GM12878 (cell line): Measurements from ENCODE around the gene MBD3L2. TPM values are rescaled to one million over a fixed set of nuclear protein-coding genes. Genes with fewer than 3 reads are reported as not detected.

Experiments
- CEBPB ChIP-seq, 2 experiments: fragments of 150-350 bp in 1 of 2; IDR thresholded peaks; 2 replicates each; pipeline ENCODE4 v1.6.1; 2012 to 2014; ENCODE audit warnings: low read depth in 2 of 2, low read length in 2 of 2, borderline replicate concordance in 1 of 2, inconsistent platforms in 1 of 2
- CHD1 ChIP-seq: IDR thresholded peaks from 2 replicates; pipeline ENCODE4 v1.6.1; 2012; ENCODE audit warnings: low read depth, low read length, improper control_type of control experiment
- EED ChIP-seq: sonication (generic); IDR thresholded peaks from 2 replicates; pipeline ENCODE4 v1.6.1; 2016; ENCODE audit warnings: antibody characterized with exemption, low read depth
- IKZF1 ChIP-seq: fragments of 450-650 bp; conservative IDR thresholded peaks from 2 replicates; pipeline ENCODE4 v1.6.1; 2017; ENCODE audit warnings: antibody characterized with exemption, mild to moderate bottlenecking
- LARP7 ChIP-seq: fragments of 450-650 bp; IDR thresholded peaks from 2 replicates; pipeline ENCODE4 v1.6.1; 2017; ENCODE audit warnings: mild to moderate bottlenecking
- MEF2A ChIP-seq: IDR thresholded peaks from 2 replicates; pipeline ENCODE4 v1.6.1; 2011; ENCODE audit warnings: low read depth, mild to moderate bottlenecking, low read length, moderate library complexity; ENCODE audit not compliant: insufficient read depth
- NBN ChIP-seq: fragments of 450-650 bp; IDR thresholded peaks from 2 replicates; pipeline ENCODE4 v1.6.1; 2016
- NFIC ChIP-seq: IDR thresholded peaks from 2 replicates; pipeline ENCODE4 v1.6.1; 2012; ENCODE audit warnings: low read depth, mild to moderate bottlenecking, inconsistent platforms, low read length, moderate library complexity
- POLR2AphosphoS5 ChIP-seq: IDR thresholded peaks from 2 replicates; pipeline ENCODE4 v1.6.1; 2011; ENCODE audit warnings: mild to moderate bottlenecking, low read length, inconsistent platforms
- RB1 ChIP-seq: fragments of 450-650 bp; formaldehyde crosslinking; IDR thresholded peaks from 2 replicates; pipeline ENCODE4 v1.6.1; 2017; ENCODE audit warnings: mild to moderate bottlenecking, borderline replicate concordance
- RBBP5 ChIP-seq: fragments of 200-600 bp; sonication (generic); conservative IDR thresholded peaks from 2 replicates; pipeline ENCODE4 v1.6.1; 2016
- SMARCA5 ChIP-seq: fragments of 450-650 bp; IDR thresholded peaks from 2 replicates; pipeline ENCODE4 v1.6.1; 2017; ENCODE audit warnings: mild to moderate bottlenecking
- SRF ChIP-seq, 2 experiments: IDR thresholded peaks; 2 replicates each; pipeline ENCODE4 v1.6.1; 2011; ENCODE audit warnings: low read depth in 2 of 2, low read length in 2 of 2, mild to moderate bottlenecking in 1 of 2, moderate library complexity in 1 of 2
- STAT1 ChIP-seq: fragments of 450-650 bp; conservative IDR thresholded peaks from 2 replicates; pipeline ENCODE4 v1.6.1; 2014; ENCODE audit warnings: antibody characterized with exemption, mild to moderate bottlenecking
- TCF12 ChIP-seq: IDR thresholded peaks from 2 replicates; pipeline ENCODE4 v1.6.1; 2011; ENCODE audit warnings: low read depth, mild to moderate bottlenecking, low read length
- TCF3 ChIP-seq: IDR thresholded peaks from 2 replicates; pipeline ENCODE4 v1.6.1; 2012; ENCODE audit warnings: low read depth, mild to moderate bottlenecking, low read length, borderline replicate concordance; ENCODE audit not compliant: insufficient read depth
- ZBED1 ChIP-seq: IDR thresholded peaks from 2 replicates; pipeline ENCODE4 v1.6.1; 2016; ENCODE audit warnings: borderline replicate concordance
- ZNF24 ChIP-seq: fragments of 450-650 bp; IDR thresholded peaks from 2 replicates; pipeline ENCODE4 v1.6.1; 2017; ENCODE audit warnings: antibody characterized with exemption, mild to moderate bottlenecking
- polyA plus RNA-seq, 11 experiments: library from polyadenylated mRNA; depleted of rRNA in 4 of 11; unstranded in 6 of 11; stranded (reverse) in 5 of 11; fragments of >200 nt; fragmentation: Nextera tagmentation in 4 of 11; fragmentation: Illumina TruSeq in 1 of 11; extraction: Ambion mirVana in 4 of 11; extraction: Trizol in 1 of 11; gene quantifications; 1 replicate in 1 of 11; 2 replicates in 10 of 11; pipeline versions ENCODE4 v1.2.1 to v1.2.3, GENCODE V29; 2011 to 2016; ENCODE audit warnings: inconsistent platforms in 2 of 11, missing spikeins in 2 of 11, low read depth in 1 of 11
- total RNA-seq, 4 experiments: library from RNA; depleted of rRNA in 3 of 4; stranded (reverse); fragments of >200 nt in 3 of 4; fragmentation: Illumina TruSeq in 1 of 4; extraction: Trizol in 1 of 4; gene quantifications; 2 replicates each; pipeline versions ENCODE4 v1.2.1 to v1.2.3, GENCODE V29; 2013 to 2021
- TF ChIP-seq, protein P1 (sequence below): fragments of 450-650 bp; IDR thresholded peaks from 2 replicates; pipeline ENCODE4 v1.6.1; 2018; ENCODE audit warnings: borderline replicate concordance, mild to moderate bottlenecking; ENCODE audit not compliant: partially characterized antibody
- TF ChIP-seq, protein P2 (sequence below): IDR thresholded peaks from 2 replicates; pipeline ENCODE4 v1.6.1; 2011; ENCODE audit warnings: mild to moderate bottlenecking, low read depth, low read length, moderate library complexity; ENCODE audit not compliant: insufficient replicate concordance
- TF ChIP-seq, protein P3 (sequence below): fragments of 150-350 bp; IDR thresholded peaks from 2 replicates; pipeline ENCODE4 v1.6.1; 2016; ENCODE audit warnings: low read depth, low read length
- TF ChIP-seq, protein P4 (sequence below): fragments of 450-650 bp; IDR thresholded peaks from 2 replicates; pipeline ENCODE4 v1.6.1; 2017; ENCODE audit warnings: mild to moderate bottlenecking, moderate library complexity

The MBD3L2 gene
- total and polyA plus RNA-seq, 10 of the 15 experiments (the other 5 are each of a cell fraction or from before 2014, with no cell fraction given): not detected

DNA sequence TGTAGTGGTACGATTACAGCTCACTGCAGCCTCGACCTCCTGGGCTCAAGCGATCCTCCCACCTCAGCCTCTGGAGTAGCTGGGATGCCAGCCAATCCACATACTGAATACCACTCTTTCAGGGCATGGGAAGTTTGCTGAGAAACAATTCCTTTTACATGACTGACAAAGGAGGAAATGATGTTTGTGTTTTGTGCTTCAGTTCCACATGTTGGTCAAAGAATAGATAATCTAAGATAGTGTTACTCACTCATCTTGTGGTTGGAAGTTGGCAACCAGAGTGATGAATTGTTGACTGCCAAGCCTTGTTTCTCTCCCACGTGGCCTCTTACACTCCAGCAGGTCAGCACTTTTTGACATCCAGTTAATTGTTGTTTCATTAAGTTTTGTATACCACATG, 35.4 kb upstream of the MBD3L2 start (continued):
- no peak for TF ChIP-seq CEBPB (IDR thresholded peaks at IDR 0.05; ENCODE audit: borderline replicate concordance in 1 of 2, low read depth in 2 of 2, low read length in 2 of 2)
- TF ChIP-seq NFIC: peak; percentile 31; the same call in 1 of the 2 replicates
- no peak for TF ChIP-seq SMARCA5
- peak; percentile 72 for TF ChIP-seq NBN
- no peak for TF ChIP-seq LARP7
- TF ChIP-seq, protein P1, sequence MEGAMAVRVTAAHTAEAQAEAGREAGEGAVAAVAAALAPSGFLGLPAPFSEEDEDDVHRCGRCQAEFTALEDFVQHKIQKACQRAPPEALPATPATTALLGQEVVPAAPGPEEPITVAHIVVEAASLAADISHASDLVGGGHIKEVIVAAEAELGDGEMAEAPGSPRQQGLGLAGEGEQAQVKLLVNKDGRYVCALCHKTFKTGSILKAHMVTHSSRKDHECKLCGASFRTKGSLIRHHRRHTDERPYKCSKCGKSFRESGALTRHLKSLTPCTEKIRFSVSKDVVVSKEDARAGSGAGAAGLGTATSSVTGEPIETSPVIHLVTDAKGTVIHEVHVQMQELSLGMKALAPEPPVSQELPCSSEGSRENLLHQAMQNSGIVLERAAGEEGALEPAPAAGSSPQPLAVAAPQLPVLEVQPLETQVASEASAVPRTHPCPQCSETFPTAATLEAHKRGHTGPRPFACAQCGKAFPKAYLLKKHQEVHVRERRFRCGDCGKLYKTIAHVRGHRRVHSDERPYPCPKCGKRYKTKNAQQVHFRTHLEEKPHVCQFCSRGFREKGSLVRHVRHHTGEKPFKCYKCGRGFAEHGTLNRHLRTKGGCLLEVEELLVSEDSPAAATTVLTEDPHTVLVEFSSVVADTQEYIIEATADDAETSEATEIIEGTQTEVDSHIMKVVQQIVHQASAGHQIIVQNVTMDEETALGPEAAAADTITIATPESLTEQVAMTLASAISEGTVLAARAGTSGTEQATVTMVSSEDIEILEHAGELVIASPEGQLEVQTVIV: no peak
- no peak for TF ChIP-seq SRF (IDR thresholded peaks at IDR 0.05; ENCODE audit: low read depth in 2 of 2, low read length in 2 of 2)
- TF ChIP-seq EED: peak; percentile 76
- TF ChIP-seq TCF12: no peak
- TF ChIP-seq IKZF1: peak; percentile 83
- TF ChIP-seq, protein P2, sequence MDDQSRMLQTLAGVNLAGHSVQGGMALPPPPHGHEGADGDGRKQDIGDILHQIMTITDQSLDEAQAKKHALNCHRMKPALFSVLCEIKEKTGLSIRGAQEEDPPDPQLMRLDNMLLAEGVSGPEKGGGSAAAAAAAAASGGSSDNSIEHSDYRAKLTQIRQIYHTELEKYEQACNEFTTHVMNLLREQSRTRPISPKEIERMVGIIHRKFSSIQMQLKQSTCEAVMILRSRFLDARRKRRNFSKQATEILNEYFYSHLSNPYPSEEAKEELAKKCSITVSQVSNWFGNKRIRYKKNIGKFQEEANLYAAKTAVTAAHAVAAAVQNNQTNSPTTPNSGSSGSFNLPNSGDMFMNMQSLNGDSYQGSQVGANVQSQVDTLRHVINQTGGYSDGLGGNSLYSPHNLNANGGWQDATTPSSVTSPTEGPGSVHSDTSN: peak; percentile 77
- peak; percentile 56; the same call in 1 of the 2 replicates for TF ChIP-seq ZNF24
- TF ChIP-seq POLR2AphosphoS5: no peak
- TF ChIP-seq, protein P3, sequence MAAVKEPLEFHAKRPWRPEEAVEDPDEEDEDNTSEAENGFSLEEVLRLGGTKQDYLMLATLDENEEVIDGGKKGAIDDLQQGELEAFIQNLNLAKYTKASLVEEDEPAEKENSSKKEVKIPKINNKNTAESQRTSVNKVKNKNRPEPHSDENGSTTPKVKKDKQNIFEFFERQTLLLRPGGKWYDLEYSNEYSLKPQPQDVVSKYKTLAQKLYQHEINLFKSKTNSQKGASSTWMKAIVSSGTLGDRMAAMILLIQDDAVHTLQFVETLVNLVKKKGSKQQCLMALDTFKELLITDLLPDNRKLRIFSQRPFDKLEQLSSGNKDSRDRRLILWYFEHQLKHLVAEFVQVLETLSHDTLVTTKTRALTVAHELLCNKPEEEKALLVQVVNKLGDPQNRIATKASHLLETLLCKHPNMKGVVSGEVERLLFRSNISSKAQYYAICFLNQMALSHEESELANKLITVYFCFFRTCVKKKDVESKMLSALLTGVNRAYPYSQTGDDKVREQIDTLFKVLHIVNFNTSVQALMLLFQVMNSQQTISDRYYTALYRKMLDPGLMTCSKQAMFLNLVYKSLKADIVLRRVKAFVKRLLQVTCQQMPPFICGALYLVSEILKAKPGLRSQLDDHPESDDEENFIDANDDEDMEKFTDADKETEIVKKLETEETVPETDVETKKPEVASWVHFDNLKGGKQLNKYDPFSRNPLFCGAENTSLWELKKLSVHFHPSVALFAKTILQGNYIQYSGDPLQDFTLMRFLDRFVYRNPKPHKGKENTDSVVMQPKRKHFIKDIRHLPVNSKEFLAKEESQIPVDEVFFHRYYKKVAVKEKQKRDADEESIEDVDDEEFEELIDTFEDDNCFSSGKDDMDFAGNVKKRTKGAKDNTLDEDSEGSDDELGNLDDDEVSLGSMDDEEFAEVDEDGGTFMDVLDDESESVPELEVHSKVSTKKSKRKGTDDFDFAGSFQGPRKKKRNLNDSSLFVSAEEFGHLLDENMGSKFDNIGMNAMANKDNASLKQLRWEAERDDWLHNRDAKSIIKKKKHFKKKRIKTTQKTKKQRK: no peak
- no peak for TF ChIP-seq ZBED1
- no peak for TF ChIP-seq TCF3
- no peak for TF ChIP-seq RBBP5
- TF ChIP-seq, protein P4, sequence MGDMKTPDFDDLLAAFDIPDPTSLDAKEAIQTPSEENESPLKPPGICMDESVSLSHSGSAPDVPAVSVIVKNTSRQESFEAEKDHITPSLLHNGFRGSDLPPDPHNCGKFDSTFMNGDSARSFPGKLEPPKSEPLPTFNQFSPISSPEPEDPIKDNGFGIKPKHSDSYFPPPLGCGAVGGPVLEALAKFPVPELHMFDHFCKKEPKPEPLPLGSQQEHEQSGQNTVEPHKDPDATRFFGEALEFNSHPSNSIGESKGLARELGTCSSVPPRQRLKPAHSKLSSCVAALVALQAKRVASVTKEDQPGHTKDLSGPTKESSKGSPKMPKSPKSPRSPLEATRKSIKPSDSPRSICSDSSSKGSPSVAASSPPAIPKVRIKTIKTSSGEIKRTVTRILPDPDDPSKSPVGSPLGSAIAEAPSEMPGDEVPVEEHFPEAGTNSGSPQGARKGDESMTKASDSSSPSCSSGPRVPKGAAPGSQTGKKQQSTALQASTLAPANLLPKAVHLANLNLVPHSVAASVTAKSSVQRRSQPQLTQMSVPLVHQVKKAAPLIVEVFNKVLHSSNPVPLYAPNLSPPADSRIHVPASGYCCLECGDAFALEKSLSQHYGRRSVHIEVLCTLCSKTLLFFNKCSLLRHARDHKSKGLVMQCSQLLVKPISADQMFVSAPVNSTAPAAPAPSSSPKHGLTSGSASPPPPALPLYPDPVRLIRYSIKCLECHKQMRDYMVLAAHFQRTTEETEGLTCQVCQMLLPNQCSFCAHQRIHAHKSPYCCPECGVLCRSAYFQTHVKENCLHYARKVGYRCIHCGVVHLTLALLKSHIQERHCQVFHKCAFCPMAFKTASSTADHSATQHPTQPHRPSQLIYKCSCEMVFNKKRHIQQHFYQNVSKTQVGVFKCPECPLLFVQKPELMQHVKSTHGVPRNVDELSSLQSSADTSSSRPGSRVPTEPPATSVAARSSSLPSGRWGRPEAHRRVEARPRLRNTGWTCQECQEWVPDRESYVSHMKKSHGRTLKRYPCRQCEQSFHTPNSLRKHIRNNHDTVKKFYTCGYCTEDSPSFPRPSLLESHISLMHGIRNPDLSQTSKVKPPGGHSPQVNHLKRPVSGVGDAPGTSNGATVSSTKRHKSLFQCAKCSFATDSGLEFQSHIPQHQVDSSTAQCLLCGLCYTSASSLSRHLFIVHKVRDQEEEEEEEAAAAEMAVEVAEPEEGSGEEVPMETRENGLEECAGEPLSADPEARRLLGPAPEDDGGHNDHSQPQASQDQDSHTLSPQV: no peak
- TF ChIP-seq STAT1: no peak
- TF ChIP-seq RB1: no peak
- no peak for TF ChIP-seq CHD1
- TF ChIP-seq MEF2A: no peak
